ENCODE data around the gene ZSCAN20.

The ZSCAN20 gene

GRCh38 chr1:33517596-33518250 lies 45.3 kb downstream of the ZSCAN20 start:
- TF ChIP-seq SPI1 (IDR thresholded peaks at IDR 0.05; ENCODE audit: low read depth, low read length) = no peak
- DNase-seq (ENCODE audit: insufficient read length, low spot score) = no peak
- no peak for FAIRE-seq

GRCh38 chr1:33519240-33519884 lies 46.9 kb downstream of the ZSCAN20 start:
- DNase-seq (ENCODE audit: insufficient read length, low spot score) (no peak), FAIRE-seq (no peak)
- TF ChIP-seq SPI1 (IDR thresholded peaks at IDR 0.05; ENCODE audit: low read depth, low read length) (peak; percentile 29; the same call in 1 of the 2 replicates), POU2F2 (IDR thresholded peaks at IDR 0.05; ENCODE audit: low read depth, low read length) (no peak)

GRCh38 chr1:33524586-33524985 lies 52.1 kb downstream of the ZSCAN20 start:
- TF ChIP-seq PAX5 (IDR thresholded peaks at IDR 0.05; ENCODE audit: insufficient read depth, low read length, severe bottlenecking) = no peak
- no peak for TF ChIP-seq POLR2A (IDR thresholded peaks at IDR 0.05; ENCODE audit: low read depth, low read length)
- no peak for TF ChIP-seq SPI1 (IDR thresholded peaks at IDR 0.05; ENCODE audit: low read depth, low read length)
- no peak for TF ChIP-seq POU2F2 (IDR thresholded peaks at IDR 0.05; ENCODE audit: low read depth, low read length)
- no peak for TF ChIP-seq POLR2AphosphoS5 (IDR thresholded peaks at IDR 0.05; ENCODE audit: low read depth, low read length)
- no peak for TF ChIP-seq TAF1 (IDR thresholded peaks at IDR 0.05; ENCODE audit: low read depth, low read length)
- FAIRE-seq (no peak), DNase-seq (ENCODE audit: insufficient read length, low spot score) (no peak)

- DNase-seq (ENCODE audit: insufficient read length, low spot score) (no peak), FAIRE-seq (no peak)
- TF ChIP-seq POLR2A (IDR thresholded peaks at IDR 0.05; ENCODE audit: low read depth, low read length) = no peak
- TF ChIP-seq TAF1 (IDR thresholded peaks at IDR 0.05; ENCODE audit: low read depth, low read length) = no peak
- no peak for TF ChIP-seq PAX5 (IDR thresholded peaks at IDR 0.05; ENCODE audit: insufficient read depth, low read length, severe bottlenecking)
- no peak for TF ChIP-seq SPI1 (IDR thresholded peaks at IDR 0.05; ENCODE audit: low read depth, low read length)
- no peak for TF ChIP-seq POLR2AphosphoS5 (IDR thresholded peaks at IDR 0.05; ENCODE audit: low read depth, low read length)
- no peak for TF ChIP-seq POU2F2 (IDR thresholded peaks at IDR 0.05; ENCODE audit: low read depth, low read length)
These were observed 55.5 kb downstream of the ZSCAN20 start for GRCh38 chr1:33527934-33528333.

- FAIRE-seq (no peak), DNase-seq (ENCODE audit: insufficient read length, low spot score) (no peak)
- TF ChIP-seq SPI1 (IDR thresholded peaks at IDR 0.05; ENCODE audit: low read depth, low read length) (no peak), PAX5 (IDR thresholded peaks at IDR 0.05; ENCODE audit: insufficient read depth, low read length, severe bottlenecking) (no peak), TAF1 (IDR thresholded peaks at IDR 0.05; ENCODE audit: low read depth, low read length) (no peak), POLR2AphosphoS5 (IDR thresholded peaks at IDR 0.05; ENCODE audit: low read depth, low read length) (no peak), POU2F2 (IDR thresholded peaks at IDR 0.05; ENCODE audit: low read depth, low read length) (no peak), POLR2A (IDR thresholded peaks at IDR 0.05; ENCODE audit: low read depth, low read length) (no peak)
These were observed 57.5 kb downstream of the ZSCAN20 start for GRCh38 chr1:33529957-33530356.

- TF ChIP-seq TAF1 (IDR thresholded peaks at IDR 0.05; ENCODE audit: low read depth, low read length) (no peak), POLR2AphosphoS5 (IDR thresholded peaks at IDR 0.05; ENCODE audit: low read depth, low read length) (no peak), POU2F2 (IDR thresholded peaks at IDR 0.05; ENCODE audit: low read depth, low read length) (no peak)
- FAIRE-seq (no peak), DNase-seq (ENCODE audit: insufficient read length, low spot score) (no peak)
These were observed 59.8 kb downstream of the ZSCAN20 start for GRCh38 chr1:33532250-33532649.

GRCh38 chr1:33532936-33533335 lies 60.5 kb downstream of the ZSCAN20 start:
- FAIRE-seq = no peak
- DNase-seq (ENCODE audit: insufficient read length, low spot score) = no peak
- no peak for TF ChIP-seq PAX5 (IDR thresholded peaks at IDR 0.05; ENCODE audit: insufficient read depth, low read length, severe bottlenecking)
- TF ChIP-seq POU2F2 (IDR thresholded peaks at IDR 0.05; ENCODE audit: low read depth, low read length) = no peak
- no peak for TF ChIP-seq TAF1 (IDR thresholded peaks at IDR 0.05; ENCODE audit: low read depth, low read length)
- TF ChIP-seq POLR2AphosphoS5 (IDR thresholded peaks at IDR 0.05; ENCODE audit: low read depth, low read length) = no peak
- TF ChIP-seq POLR2A (IDR thresholded peaks at IDR 0.05; ENCODE audit: low read depth, low read length) = no peak
- TF ChIP-seq SPI1 (IDR thresholded peaks at IDR 0.05; ENCODE audit: low read depth, low read length) = no peak

- FAIRE-seq (no peak), DNase-seq (ENCODE audit: insufficient read length, low spot score) (no peak)
- TF ChIP-seq TAF1 (IDR thresholded peaks at IDR 0.05; ENCODE audit: low read depth, low read length) = no peak
- TF ChIP-seq POLR2A (IDR thresholded peaks at IDR 0.05; ENCODE audit: low read depth, low read length) = no peak
- TF ChIP-seq SPI1 (IDR thresholded peaks at IDR 0.05; ENCODE audit: low read depth, low read length) = no peak
These were observed 62.9 kb downstream of the ZSCAN20 start for GRCh38 chr1:33535334-33535733.

GRCh38 chr1:33537885-33538284 lies 65.4 kb downstream of the ZSCAN20 start:
- DNase-seq (ENCODE audit: insufficient read length, low spot score) (no peak), FAIRE-seq (no peak)
- TF ChIP-seq POU2F2 (IDR thresholded peaks at IDR 0.05; ENCODE audit: low read depth, low read length) (no peak), POLR2A (IDR thresholded peaks at IDR 0.05; ENCODE audit: low read depth, low read length) (no peak), PAX5 (IDR thresholded peaks at IDR 0.05; ENCODE audit: insufficient read depth, low read length, severe bottlenecking) (no peak), POLR2AphosphoS5 (IDR thresholded peaks at IDR 0.05; ENCODE audit: low read depth, low read length) (no peak), TAF1 (IDR thresholded peaks at IDR 0.05; ENCODE audit: low read depth, low read length) (no peak), SPI1 (IDR thresholded peaks at IDR 0.05; ENCODE audit: low read depth, low read length) (no peak)

GRCh38 chr1:33541966-33542365 lies 69.5 kb downstream of the ZSCAN20 start:
- FAIRE-seq (no peak), DNase-seq (ENCODE audit: insufficient read length, low spot score) (no peak)
- TF ChIP-seq TAF1 (IDR thresholded peaks at IDR 0.05; ENCODE audit: low read depth, low read length) (no peak), POU2F2 (IDR thresholded peaks at IDR 0.05; ENCODE audit: low read depth, low read length) (no peak), POLR2AphosphoS5 (IDR thresholded peaks at IDR 0.05; ENCODE audit: low read depth, low read length) (no peak), SPI1 (IDR thresholded peaks at IDR 0.05; ENCODE audit: low read depth, low read length) (no peak), PAX5 (IDR thresholded peaks at IDR 0.05; ENCODE audit: insufficient read depth, low read length, severe bottlenecking) (no peak), POLR2A (IDR thresholded peaks at IDR 0.05; ENCODE audit: low read depth, low read length) (no peak)
